DMS153 (cell line): Measurements from ENCODE around the gene THPO.

Experiments used
- DNase-seq: peaks from one replicate; lab custom pipeline; 2025; lab: John Stamatoyannopoulos, UW

Gene THPO

GRCh38 chr3:184333700-184334099 lies 44.3 kb downstream of the THPO start:
- no peak for DNase-seq

- no peak for DNase-seq
Measured at GRCh38 chr3:184333190-184333589, 44.8 kb downstream of the THPO start.

- DNase-seq: no peak
Measured at GRCh38 chr3:184332370-184333090, 45.5 kb downstream of the THPO start.

- no peak for DNase-seq
Measured at GRCh38 chr3:184328516-184328915, 49.5 kb downstream of the THPO start.

- DNase-seq: no peak
Measured at GRCh38 chr3:184327171-184327570, 50.8 kb downstream of the THPO start.

- DNase-seq: no peak
Measured at GRCh38 chr3:184325715-184326369, 52.2 kb downstream of the THPO start.

- no peak for DNase-seq
Measured at GRCh38 chr3:184325269-184325668, 52.7 kb downstream of the THPO start.

- no peak for DNase-seq
Measured at GRCh38 chr3:184323696-184324095, 54.3 kb downstream of the THPO start.

- no peak for DNase-seq
Measured at GRCh38 chr3:184322731-184323487, 55.1 kb downstream of the THPO start.
